OCI-LY3 (cell line): ENCODE data around the gene NEK8.

Experiments used
- EZH2phosphoT487 ChIP-seq: fragments of 200-600 bp; shearing (Covaris generic); IDR thresholded peaks from 2 replicates; pipeline ENCODE4 v1.6.1; 2018; ENCODE audit warnings: antibody characterized with exemption, mixed run types, low read depth
- TF ChIP-seq, protein P1 (sequence below): fragments of 200-600, 300-600 bp; sonication (generic); IDR thresholded peaks from 2 replicates; pipeline ENCODE4 v1.5.1; 2014; ENCODE audit warnings: antibody characterized with exemption, low read length, low read depth

DNA sequence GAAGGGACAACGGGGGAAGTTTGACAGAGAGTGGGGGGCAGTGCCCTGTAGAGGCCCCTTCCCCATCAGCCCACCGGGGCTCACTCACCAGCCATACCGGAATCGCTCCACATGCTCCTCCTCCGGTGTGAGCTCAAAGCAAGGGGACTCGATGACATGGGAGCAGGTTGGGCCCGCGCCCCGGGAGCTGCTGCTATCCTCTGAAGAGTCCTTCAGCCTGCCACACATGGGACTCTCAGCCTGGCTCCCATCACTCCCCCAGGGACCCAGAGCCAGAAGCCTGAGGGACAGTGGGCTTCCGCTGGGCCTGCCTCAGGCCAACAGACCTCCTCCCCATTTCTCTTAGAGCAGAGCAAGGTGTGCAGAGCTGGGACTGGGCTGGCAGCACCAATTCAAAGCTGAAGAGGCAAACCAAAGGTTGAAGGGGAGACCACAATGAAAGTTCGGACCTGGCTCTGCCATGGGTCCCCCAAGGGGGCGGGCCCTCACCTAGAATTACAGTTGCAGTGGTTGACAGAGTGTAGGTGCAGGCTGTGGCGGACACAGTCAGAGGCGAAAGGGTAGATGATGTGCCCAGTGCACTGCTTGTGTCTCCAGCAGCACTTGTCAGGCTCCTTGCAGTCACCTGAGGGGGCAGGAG, 24.2 kb upstream of the NEK8 start:
- TF ChIP-seq, protein P1, sequence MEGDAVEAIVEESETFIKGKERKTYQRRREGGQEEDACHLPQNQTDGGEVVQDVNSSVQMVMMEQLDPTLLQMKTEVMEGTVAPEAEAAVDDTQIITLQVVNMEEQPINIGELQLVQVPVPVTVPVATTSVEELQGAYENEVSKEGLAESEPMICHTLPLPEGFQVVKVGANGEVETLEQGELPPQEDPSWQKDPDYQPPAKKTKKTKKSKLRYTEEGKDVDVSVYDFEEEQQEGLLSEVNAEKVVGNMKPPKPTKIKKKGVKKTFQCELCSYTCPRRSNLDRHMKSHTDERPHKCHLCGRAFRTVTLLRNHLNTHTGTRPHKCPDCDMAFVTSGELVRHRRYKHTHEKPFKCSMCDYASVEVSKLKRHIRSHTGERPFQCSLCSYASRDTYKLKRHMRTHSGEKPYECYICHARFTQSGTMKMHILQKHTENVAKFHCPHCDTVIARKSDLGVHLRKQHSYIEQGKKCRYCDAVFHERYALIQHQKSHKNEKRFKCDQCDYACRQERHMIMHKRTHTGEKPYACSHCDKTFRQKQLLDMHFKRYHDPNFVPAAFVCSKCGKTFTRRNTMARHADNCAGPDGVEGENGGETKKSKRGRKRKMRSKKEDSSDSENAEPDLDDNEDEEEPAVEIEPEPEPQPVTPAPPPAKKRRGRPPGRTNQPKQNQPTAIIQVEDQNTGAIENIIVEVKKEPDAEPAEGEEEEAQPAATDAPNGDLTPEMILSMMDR = no peak
- TF ChIP-seq EZH2phosphoT487 = no peak
